ENCODE measurements around the gene ARHGEF4. TPM values are rescaled to one million over a fixed set of nuclear protein-coding genes. Genes with fewer than 3 reads are reported as not detected.

The ARHGEF4 gene
- total RNA-seq, 2 donors from 2014 or later: 50.3 to 54.7 TPM

DNA sequence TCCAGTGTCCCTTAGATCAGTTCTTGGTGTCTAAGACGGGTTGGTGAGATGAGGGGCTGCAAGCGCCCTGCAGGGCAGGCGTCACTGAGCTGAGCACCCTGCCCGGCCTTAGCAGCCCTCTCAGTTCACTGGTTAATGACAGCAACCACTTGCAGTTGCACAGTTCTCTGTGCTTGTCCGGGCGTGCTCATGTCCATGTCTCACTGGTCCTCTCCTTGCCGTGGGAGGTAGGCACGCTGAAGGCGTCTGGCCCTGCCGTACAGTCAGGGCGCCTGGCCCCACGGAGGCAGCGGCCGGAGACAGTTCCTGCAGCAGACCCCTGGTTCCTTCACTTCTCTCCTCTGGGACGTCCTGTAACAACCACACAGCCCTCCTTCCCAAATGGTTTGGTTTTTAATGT, 75.3 kb downstream of the ARHGEF4 start:
- Mint-ChIP-seq H3K27me3 (ENCODE audit: insufficient read depth) (peaks cover 18% of the 10 kb centered on the region), H3K9me3 (peaks cover 4% of the 10 kb centered on the region), H3K36me3 (ENCODE audit: low read depth) (peaks cover 3% of the 10 kb centered on the region), H3K4me1 (peaks cover 4% of the 10 kb centered on the region), H3K27ac (no peak overlapping the region), H3K4me3 (no peak overlapping the region)
- WGBS, 2 experiments (ENCODE audit: insufficient coverage in 1 of 2, insufficient read length in 1 of 2): 87 to 89% methylated on average over 11 to 15 of the region's 15 CpGs
- DNase-seq: no peak
- TF ChIP-seq, protein P1, sequence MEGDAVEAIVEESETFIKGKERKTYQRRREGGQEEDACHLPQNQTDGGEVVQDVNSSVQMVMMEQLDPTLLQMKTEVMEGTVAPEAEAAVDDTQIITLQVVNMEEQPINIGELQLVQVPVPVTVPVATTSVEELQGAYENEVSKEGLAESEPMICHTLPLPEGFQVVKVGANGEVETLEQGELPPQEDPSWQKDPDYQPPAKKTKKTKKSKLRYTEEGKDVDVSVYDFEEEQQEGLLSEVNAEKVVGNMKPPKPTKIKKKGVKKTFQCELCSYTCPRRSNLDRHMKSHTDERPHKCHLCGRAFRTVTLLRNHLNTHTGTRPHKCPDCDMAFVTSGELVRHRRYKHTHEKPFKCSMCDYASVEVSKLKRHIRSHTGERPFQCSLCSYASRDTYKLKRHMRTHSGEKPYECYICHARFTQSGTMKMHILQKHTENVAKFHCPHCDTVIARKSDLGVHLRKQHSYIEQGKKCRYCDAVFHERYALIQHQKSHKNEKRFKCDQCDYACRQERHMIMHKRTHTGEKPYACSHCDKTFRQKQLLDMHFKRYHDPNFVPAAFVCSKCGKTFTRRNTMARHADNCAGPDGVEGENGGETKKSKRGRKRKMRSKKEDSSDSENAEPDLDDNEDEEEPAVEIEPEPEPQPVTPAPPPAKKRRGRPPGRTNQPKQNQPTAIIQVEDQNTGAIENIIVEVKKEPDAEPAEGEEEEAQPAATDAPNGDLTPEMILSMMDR (conservative IDR thresholded peaks at IDR 0.05): no peak
- Histone ChIP-seq H3K27me3 (ENCODE audit: control insufficient read depth, insufficient read depth, low read length, poor library complexity, severe bottlenecking) (no peaks in the 10 kb centered on the region), H3K27ac (ENCODE audit: low read depth, low read length) (no peak overlapping the region), H3K36me3 (ENCODE audit: control insufficient read depth, insufficient read depth, low read length) (no peaks in the 10 kb centered on the region), H3K9ac (ENCODE audit: extremely low read depth, low read length, poor library complexity, severe bottlenecking) (no peak overlapping the region), H3K4me3 (ENCODE audit: low read length) (no peak overlapping the region), H3K4me1 (ENCODE audit: control insufficient read depth, insufficient read depth, low read length) (no peaks in the 10 kb centered on the region), H3K9me3 (ENCODE audit: control insufficient read depth, low read length) (peaks cover under 1% of the 10 kb centered on the region)

DNA sequence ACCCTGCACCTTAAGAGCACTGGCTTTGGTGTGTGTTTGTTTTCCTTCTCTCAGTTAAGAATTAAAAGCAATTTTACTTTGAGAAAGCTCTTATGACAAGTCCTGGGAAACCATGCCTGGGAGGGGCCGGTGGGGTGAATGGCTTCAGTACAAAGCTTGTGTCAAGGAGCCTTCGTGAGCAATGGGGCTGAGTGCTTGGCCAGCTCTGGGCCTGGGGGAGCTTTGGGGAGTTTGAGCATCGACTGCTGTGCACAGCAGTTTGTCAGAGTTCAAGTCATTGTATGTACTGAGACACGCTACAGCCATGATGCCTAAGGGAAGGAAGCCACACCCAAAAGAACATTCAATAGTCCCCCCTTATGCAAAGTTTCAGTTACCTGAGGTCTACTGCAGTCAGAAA, 75.8 kb downstream of the ARHGEF4 start:
- H3K4me1 Mint-ChIP-seq: peaks cover 4% of the 10 kb centered on the region
- no peak overlapping the region for H3K27ac Mint-ChIP-seq
- H3K36me3 Mint-ChIP-seq (ENCODE audit: low read depth): peaks cover 3% of the 10 kb centered on the region
- no peaks in the 10 kb centered on the region for H3K4me1 ChIP-seq (ENCODE audit: control insufficient read depth, insufficient read depth, low read length)
- no peak overlapping the region for H3K4me3 Mint-ChIP-seq
- 86 to 91% methylated on average over 3 to 4 of the region's 4 CpGs for WGBS, 2 experiments (ENCODE audit: insufficient coverage in 1 of 2, insufficient read length in 1 of 2)
- DNase-seq: no peak
- peaks cover 21% of the 10 kb centered on the region for H3K27me3 Mint-ChIP-seq (ENCODE audit: insufficient read depth)
- H3K9me3 ChIP-seq (ENCODE audit: control insufficient read depth, low read length): no peaks in the 10 kb centered on the region
- peaks cover 4% of the 10 kb centered on the region for H3K9me3 Mint-ChIP-seq
- H3K27me3 ChIP-seq (ENCODE audit: control insufficient read depth, insufficient read depth, low read length, poor library complexity, severe bottlenecking): no peaks in the 10 kb centered on the region
- H3K9ac ChIP-seq (ENCODE audit: extremely low read depth, low read length, poor library complexity, severe bottlenecking): no peak overlapping the region
- no peaks in the 10 kb centered on the region for H3K36me3 ChIP-seq (ENCODE audit: control insufficient read depth, insufficient read depth, low read length)
- H3K27ac ChIP-seq (ENCODE audit: low read depth, low read length): no peak overlapping the region
- no peak overlapping the region for H3K4me3 ChIP-seq (ENCODE audit: low read length)
- TF ChIP-seq, protein P1 (conservative IDR thresholded peaks at IDR 0.05): no peak

DNA sequence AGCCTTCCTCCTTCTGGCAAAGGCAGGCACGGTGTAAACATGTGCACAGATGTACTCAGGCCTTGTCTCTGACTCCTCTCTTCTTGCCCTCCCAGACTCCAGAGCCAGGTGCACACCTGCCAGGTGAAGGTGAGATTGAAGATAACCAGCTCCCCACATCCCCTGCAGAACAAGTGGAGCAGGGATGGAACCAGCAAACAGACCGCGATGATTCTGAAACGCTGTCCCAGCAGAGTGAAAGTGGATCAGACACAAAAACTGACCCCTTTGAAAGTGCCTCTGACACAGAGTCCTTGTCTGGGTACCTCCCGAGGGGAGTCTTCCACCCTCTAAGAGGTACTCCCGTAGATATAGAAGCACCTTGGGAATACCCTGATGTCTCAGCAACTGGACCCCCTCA, 77.2 kb downstream of the ARHGEF4 start:
- H3K27me3 Mint-ChIP-seq (ENCODE audit: insufficient read depth): peaks cover 21% of the 10 kb centered on the region
- 90 to 93% methylated on average over 4 to 6 of the region's 6 CpGs for WGBS, 2 experiments (ENCODE audit: insufficient coverage in 1 of 2, insufficient read length in 1 of 2)
- no peaks in the 10 kb centered on the region for H3K36me3 ChIP-seq (ENCODE audit: control insufficient read depth, insufficient read depth, low read length)

More for the DNA sequence above, 77.2 kb downstream of the ARHGEF4 start:
- peaks cover 4% of the 10 kb centered on the region for H3K4me1 Mint-ChIP-seq
- no peak overlapping the region for H3K4me3 Mint-ChIP-seq
- DNase-seq: no peak
- Histone ChIP-seq H3K4me3 (ENCODE audit: low read length) (no peak overlapping the region), H3K9me3 (ENCODE audit: control insufficient read depth, low read length) (no peaks in the 10 kb centered on the region), H3K27ac (ENCODE audit: low read depth, low read length) (no peak overlapping the region), H3K27me3 (ENCODE audit: control insufficient read depth, insufficient read depth, low read length, poor library complexity, severe bottlenecking) (no peaks in the 10 kb centered on the region), H3K4me1 (ENCODE audit: control insufficient read depth, insufficient read depth, low read length) (no peaks in the 10 kb centered on the region), H3K9ac (ENCODE audit: extremely low read depth, low read length, poor library complexity, severe bottlenecking) (no peak overlapping the region)
- H3K36me3 Mint-ChIP-seq (ENCODE audit: low read depth): peaks cover 2% of the 10 kb centered on the region
- TF ChIP-seq, protein P1 (conservative IDR thresholded peaks at IDR 0.05): no peak
- no peaks in the 10 kb centered on the region for H3K9me3 Mint-ChIP-seq
- H3K27ac Mint-ChIP-seq: no peak overlapping the region
